Measurements from ENCODE around the gene SGK1.

Gene SGK1

DNA sequence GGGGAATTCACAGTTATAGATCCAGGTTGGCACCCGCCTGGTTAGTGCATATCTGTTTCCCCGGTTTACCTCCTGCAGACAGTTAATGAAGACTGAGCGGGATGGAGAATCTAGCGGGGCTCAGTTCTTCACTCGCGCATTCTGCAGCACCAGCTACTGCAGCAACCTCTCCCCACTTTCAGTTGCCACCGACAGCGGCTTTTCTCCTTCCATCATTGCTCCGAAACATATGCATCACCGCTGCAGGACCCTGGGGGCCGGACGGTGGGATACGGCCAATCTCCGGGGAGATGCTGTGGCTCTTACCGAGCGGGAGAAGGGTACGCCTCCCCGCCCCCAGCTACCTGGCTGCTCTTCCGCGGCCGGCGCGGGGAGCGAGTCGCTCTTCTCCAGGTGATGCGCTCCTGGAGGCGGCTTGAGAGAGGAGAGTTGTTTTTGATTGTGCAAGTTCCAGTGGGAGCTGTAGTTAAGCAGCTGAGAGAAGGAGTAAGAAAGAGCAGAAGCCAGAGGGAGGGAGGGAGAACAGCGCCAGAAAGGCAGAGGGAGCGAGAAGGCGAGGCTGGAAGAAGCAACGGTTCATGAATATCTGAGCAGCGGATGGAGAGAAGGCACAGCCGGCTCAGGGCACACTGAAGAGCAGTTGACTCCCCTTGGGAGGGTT lies at the start of gene SGK1:
Gene SGK1 (minus strand): TSS at position 642 of the 661 bp plus-strand sequence. CDS start 652 bp downstream, outside the sequence.
- DNase-seq, result peak; percentile 87

DNA sequence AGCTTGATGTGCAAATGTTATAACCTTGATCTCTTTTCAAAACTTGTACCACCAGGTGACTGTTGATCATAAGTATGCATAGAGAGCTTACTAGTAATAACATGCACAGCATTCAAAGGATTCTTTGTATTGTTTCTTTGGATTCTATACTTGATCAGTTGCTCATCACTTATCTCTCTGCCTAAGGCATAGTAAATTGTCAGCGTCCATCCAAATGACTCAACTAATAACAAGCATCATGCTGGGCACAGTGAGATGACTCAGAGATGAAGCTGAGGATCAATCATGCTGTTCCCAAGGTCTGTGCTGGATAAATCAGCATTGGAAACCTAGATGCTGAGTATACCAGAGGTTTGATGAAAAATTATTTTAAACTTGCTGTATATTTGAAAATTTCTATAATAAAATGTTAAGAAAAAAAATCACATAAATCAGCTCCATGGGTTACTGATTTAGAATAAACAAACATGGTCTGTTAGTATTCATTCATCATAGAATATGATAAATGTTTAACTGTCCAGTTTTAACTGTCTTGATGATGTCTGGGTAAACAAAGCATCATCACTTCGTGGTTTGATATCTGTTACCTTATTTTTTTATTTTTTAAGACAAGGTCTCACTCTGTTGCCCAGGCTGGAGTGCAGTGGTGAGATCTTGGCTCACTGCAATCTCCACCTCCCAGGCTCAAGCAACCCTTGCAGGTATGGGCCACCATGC lies 45.6 kb upstream of the SGK1 start:
- peak; percentile 89 for DNase-seq

DNA sequence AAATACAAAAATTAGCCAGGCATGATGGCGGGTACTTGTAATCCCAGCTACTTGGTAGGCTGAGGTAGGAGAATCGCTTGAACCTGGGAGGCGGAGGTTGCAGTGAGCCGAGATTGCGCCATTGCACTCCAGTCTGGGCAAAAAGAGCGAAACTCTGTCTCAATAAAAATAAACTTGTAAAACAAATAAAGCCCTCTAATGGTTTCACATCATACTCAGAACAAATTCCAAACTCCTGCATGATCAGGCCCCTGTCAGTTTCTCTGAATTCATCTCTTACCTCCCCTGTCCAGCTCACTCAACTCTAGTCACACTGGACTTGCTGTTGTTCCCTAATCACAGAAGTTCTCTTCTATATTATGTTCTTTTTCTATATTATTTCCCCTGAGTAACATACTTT lies 43.1 kb upstream of the SGK1 start:
- no peak for DNase-seq

DNA sequence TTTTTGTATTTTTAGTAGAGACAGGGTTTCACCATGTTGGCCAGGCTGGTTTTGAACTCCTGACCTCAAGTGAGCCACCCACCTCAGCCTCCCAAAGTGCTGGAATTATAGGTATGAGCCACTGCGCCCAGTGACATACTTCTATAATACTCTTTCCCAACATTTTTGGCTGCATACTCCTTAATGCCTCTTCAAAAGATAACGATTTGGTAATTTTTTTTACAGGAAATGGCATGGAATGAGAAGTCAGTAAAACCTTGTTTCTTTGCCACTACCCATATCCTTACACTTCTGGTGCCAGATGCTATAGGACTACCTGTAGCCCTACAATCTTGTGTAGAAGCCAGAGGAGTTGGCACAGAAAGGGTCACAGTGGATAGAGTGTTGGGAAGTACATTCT lies 41.4 kb upstream of the SGK1 start:
- no peak for DNase-seq

DNA sequence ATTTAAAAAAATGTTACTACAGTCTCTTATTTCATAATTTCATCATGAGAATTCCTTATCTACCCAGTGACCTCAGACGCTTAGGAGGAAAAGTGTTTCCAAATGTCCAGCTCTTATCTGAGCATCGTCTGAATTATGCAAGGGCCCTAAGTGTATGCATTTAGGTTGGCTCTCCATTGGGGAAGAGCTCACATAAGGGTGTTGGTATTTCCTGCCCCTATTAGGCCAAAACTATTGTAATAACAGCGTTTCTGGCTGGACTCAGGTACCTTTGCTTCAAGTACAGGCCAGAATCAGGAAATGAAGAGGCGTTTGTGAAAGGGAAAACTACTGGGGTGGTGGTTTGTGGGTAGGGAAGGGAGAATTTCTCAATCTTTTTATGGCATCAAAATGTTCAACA lies 40.4 kb upstream of the SGK1 start:
- no peak for DNase-seq

DNA sequence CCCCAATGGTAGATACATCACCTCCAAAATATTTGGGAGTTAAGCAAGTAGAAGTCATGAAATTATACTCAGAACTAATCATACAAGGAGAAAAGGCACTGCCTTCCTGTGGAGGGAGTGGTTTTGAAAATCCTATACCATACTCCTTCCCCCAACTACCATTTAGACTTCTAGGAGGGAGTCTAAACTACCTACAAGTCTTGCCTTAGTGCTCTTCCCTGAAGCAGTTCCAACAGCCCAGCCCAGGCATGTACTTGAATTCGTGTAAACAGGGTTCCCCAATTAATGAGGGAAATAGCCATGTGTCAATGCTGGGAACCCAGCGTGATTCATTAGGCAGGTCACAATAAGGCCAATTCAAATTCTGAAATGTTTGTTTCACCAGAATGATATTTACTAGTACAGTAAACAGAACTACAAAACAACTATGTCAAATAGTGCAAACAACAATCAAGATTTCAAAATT lies 39.1 kb upstream of the SGK1 start:
- no peak for DNase-seq

DNA sequence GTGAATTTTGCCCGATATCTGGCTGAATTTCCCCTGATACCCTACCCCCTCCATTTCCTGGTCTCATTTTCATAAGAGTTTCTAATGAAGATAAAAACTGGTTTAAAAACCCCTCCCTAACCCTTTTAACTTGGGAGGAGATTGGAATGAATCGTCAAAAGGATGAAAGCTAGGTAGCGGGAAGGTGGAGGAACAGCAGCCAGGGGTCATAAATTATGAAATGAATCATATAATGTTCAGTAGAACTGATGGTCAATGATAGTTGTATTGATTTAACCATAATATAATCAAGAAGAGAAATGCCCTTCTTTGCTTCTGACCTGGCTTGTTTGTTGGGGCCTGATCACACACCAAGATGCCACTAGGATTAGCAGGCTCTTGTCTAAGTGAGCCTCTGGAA lies 38.5 kb upstream of the SGK1 start:
- DNase-seq, result no peak

DNA sequence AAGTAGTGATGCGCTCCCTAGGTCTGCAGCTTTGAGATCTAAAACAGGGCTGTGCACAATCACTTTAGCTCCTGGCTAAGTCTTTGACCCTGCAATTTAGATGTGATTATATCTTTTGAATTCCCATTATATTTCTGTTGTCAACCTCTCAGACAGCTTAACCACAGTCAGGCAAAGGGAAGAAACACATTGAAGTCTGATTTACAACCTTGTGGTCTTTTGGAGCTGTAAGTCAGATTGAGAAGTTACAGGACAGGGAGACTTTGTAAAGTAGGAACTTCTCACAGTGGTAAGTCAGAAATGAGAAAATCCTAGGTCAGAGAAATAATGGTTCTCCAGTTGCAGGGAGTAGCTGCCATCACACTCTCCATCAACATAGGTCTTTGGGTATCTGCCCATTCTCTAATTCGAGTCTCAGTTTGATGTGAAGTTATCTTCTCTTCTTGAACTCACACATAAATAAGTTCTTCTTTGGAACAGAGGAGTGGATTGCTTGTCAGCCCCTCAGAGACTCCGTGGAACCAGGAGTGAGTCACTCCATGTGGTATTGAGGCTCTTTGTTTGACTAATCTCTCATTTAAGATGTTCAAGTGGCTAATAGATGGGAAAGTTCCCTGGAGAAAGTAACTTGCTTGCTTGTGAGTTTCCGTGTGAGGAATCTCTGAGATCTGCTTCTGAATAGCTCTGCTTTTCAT lies 35.0 kb upstream of the SGK1 start:
- DNase-seq, result no peak

DNA sequence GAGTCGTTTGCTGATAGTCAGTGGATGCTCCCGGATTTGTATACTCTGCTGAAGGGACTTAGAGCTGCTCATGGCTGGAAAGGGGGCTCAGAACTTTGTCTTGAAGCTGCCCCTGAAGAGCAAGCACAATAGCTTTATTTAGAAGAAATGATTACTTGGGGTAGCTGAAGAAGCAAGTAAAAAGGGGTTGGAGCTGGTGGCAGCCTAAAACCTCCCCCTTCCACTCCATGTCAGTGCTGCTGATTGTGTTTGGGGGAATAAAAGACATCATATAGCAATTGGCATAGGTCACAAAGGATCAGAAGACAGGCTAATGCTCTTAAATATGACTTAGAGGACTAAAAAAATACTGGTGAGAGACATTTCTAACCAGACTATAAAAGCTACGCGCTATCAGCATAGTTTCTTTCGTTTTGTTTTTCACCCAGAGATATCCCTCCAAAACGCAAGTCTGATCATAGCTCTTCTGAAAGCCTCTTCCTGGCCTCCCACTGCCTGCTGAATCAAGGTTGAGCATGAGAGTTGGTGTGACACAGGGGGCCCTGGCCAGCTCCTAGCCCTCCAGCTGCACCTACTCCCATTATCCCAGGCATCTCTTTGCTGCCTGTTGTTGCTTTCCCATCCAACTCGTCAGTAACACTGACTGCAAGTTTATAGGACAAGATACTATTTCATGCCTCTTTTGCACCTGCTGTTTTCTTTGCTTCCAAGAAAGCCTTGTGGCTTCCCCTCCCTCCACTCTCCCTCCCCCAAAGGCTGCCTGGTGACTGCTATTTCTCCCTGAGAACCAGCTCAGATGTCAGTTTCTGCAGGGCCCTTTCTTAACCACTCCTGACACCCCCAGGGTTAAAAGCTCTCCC lies 33.9 kb upstream of the SGK1 start:
- peak; percentile 47 for DNase-seq

DNA sequence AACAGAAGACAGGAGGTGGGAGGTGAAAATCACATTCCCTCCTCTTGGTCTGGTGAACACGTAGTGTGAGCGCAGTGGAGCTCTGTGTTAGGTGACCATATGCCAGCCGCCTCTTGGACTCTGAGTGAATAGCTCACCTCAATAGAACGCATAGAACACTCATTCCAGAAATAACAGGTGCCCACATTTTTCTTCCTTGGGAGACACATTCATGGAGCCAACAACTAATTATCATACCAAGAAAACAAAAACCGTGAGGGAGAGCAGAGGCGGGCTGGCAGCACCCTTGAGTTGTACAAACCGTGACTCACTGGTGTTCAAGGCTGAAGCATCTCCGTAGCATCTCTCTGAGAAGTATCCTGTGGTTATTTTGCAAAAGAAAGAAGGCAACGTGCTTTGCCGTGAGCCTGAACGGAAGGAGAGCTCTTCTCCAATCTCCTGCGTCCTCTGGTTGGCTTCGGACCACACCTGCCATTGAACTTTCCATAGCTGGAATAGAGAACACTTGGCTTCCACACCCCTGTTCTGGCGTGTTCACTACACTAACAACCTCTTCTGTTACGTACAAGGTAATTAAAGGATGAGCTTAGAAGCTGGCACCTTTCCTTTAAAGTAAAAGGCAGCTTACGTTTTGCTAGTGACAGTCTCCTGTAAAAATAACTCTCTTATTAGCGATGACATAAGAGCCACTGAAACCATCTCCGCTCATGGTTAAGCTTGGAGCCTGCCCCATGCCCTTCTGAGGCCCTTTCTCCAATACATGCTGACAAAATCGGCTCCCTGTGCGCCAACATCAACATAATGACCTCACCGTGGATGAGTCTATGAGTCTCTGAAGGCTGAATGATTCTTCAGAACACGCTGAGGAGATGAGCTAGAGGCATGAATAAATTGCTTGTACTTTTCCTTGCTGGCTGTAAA lies 30.2 kb upstream of the SGK1 start:
- no peak for DNase-seq

DNA sequence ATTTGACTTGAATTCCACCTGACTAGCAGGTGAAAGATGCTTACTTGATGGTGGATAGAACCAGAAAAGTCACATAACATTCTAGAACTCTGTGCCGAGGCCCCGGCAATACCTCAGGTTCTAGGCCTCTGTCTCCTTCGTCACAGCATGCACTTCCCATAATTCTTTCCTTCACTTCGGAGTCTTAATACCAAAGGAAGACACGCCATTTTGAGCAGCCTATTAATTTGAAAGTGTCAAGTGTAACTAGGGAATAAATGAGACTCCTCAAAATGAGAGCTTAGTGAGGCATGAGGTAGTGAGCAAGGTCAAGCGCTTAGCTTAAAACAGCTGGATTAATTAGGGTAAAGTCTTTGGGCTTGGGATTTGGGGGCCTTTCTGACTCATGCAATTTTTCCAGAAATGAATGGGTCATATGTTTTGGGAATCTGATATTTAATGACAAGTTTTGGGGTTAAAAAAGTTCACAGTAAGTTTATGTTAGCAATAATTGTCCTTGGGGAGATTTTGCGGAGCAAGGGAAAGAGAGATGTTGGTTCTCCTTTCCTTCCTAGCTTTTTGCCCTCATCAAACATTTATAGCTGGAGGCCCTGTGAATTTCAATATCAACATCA lies 29.1 kb upstream of the SGK1 start:
- DNase-seq, result no peak

DNA sequence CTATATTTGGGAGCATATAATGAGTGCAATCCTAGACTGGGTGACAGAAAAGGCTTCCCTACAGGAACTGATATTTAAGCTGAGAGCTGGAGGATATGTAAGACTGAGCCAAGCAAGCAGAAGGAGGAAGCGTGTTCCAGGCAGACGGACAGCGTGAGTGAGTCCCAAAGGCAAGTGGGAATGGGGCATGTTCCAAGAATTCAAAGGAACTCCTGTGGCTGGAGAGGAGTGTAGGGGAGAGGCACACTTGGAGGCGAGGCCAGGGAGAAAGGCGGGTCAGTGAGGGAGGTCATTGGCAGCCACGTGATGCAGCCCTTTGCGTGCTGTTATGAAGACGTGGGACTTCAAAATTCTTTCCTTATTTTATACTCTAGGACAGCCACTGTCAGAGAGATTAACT lies 27.9 kb upstream of the SGK1 start:
- no peak for DNase-seq

DNA sequence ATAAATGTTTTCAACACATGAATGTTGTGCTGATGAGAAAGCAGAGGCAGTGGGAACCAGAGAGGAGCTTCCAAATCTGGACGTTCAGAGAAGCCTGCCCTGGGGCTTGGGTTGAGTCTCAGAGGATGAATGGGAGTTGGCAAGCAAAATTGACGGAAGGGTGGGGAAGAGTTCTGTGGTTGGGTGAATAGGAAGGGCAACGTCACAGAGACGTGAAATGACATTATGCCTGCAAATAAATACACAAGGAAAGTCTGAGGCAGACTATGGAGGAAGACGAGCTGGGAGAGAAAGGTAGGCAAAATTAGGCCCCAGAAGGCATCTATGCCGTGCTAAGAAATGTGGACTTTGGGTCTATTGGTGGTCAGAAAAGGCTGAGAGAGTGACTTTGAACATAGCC lies 25.2 kb upstream of the SGK1 start:
- no peak for DNase-seq

DNA sequence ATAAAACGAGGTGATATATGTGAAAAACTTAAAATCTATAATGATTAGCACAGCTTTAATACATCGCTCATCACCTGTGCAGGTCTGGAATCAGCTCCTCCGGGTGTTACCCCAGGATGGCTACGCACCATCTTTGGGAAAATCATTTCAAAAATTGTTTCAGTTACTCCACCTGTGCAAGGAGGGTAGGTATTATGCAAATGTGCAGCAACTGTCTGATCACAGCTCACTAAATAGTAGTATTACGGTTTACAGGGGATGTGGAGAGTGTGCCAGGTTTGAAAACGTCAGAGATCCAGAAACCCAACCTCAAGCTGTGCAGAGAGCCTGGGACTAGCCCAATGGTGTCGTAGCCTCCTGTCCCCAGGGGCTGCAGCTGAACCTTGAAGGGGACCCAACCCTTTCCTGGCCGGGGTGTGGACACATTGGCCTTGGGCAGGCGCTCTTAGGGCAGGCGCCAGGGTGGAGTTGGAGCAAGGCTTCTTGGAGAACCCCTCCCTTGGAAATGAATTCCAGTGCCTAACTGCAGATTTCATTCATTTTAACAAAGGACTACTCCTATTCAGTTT lies 24.2 kb upstream of the SGK1 start:
- no peak for DNase-seq

DNA sequence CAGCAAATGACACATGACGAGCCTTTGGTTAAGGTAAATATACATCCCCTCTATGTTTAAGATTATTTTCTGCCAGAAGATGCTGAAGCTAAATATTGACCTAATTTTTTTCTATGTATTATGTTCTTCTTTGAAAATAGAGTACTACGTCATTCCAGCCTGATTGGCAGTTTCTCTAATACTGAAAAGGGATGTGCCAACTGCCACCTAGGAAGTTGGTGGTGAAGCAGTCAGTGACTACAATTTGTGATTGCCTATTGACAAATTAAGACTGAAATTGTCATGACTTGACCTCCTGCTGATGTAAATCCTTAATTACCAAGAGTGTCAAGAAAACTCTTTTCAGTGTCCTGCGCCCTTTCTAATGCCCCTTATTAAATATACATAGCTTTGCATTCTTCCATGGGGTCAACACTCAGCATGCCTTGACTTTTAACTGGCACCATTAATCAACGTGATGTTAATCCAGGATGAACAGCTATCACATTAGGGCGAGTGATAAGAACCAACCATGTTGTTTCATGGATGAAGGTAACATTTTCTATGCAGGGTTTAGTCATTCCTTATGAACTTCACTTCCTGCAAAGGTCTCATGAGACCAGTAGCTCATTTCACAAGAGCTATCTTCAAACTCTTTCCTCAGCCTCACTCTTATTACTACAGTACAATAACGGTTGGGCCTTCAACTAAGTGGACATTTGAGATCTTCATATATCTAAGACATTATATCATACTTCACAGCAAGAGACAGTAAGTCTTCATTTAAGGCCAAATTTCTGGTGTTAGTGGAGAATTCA lies 22.5 kb upstream of the SGK1 start:
- DNase-seq, result no peak

DNA sequence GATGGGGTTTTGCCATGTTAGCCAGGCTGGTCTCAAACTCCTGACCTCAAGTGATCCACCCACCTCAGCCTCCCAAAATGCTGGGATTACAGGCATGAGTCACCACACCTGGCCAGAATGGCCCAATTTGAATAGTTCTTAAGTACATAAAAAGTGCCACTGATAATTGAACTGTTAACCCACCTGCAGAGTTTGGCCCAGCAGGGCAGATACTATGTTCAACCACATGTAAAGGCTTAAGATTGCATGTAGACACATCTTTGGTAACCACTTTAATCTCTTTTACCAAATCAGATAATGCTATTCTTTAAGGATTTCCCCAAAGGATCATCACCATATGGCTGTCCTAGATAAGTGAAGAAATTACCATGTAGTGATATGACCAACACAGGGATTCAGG lies 21.3 kb upstream of the SGK1 start:
- peak; percentile 78 for DNase-seq

DNA sequence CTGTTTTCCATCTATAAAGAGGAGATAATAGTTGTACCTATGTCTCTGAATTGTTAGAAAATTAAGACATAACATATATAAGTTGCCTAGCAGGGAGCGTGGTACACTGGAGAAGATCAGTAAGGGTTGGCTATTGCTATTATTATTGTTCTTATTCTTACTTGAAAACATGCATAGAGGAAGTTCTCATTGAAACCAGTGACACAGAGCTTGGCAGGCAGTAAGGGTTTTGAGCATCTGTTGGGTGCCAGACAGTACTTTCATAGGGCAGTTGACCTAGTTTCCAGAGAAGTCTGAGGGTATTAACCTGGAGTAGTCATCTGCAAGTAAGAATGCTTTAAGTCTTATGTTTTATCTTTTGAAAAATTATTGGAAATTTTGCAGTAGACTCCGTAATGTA lies 13.3 kb upstream of the SGK1 start:
- DNase-seq, result no peak

DNA sequence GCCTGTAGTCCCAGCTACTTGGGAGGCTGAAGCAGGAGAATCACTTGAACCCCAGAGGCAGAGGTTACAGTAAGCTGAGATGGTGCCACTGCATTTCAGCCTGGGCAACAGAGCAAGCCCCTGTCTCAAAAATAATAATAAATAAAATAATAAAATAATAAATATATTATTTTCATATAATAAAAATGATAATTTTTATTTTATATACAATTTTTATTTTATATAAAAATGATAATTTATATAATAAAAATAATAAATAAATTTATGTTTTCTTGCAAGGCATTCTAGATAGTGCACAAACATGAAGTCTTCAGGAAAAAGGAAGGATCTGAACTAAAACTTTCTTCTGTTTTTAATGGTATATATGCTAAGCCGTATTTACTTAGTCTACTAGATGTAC lies 12.6 kb upstream of the SGK1 start:
- DNase-seq, result no peak

DNA sequence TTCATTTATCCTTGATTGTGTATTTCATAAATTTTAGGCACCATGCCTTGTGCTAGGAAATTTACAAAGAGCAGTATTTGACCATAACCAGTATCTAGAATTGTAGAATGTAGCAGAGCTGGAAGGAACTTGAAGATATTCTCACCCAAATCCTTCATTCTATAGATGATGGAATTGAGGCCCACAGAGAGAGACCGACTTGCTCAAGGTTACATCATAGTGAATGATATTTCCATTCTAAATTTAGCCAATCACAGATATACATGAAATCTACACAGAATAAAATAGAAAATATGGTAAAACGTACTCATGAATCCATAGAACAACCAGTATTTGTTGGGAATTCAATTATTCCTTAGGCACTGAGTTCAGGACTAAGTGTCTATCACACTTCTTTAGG lies 10.9 kb upstream of the SGK1 start:
- no peak for DNase-seq

DNA sequence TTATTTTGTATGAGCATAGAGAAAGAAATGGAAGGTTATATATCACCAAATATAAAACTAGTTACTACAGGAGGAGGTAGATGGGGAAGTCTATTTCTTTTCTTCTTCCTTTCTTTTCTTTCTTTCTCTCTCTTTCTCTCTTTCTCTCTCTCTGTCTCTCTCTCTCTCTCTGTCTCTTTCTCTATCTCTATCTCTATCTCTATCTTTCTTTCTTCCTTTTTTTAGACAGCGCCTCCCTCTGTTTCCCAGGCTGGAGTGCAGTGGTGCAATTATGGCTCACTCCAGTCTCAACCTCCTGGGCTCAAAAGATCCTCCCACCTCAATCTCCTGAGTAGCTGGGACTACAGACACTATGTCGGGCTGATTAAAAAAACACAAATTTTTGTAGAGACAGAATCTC lies 10.2 kb upstream of the SGK1 start:
- no peak for DNase-seq

Measured in NCI-H146 (cell line).